NCI-H526 treated with DMSO at 0.1 percent for 48 hours (cell line): ENCODE measurements around the gene NME3.
"Not testable (repeated sequence)": the region's sequence is repeated elsewhere in the genome, so short reads cannot be mapped to it uniquely, and the experiment has no call there.

Experiments
- DNase-seq: peaks from one replicate; lab custom pipeline; 2025; lab: John Stamatoyannopoulos, UW

The NME3 gene

DNA sequence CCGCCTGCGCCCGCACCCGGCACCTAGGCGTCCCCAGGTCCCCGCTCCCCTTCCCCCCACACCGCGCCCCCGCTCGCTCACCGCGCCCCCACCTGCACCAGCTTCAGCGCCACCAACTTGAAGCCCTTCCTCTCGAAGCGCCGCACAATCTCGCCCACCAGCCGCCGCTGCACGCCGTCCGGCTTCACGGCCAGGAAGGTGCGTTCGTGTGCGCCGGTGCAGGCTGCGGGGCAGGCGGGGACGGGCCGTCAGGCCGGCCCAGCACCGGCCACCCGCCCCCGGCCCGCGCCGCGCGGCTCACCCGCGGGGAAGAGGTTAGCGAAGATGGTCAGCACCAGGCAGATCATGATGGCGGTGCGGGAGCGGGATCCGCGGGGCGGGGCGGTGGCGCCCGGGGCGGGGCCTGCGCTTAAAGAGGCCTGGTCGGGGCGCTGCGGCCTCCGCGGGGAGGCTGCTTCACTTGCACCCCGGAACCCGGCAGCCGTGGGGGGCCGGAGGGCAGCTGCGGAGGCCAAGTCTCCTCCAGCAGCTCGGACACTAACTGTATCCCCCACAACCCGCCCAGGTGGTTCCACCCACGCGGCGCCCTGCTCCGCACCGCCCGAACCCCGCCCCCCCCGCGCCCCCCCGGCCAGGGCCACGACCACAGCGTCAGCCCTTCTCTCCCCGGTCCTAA, at the start of gene NME3:
TSS of gene NME3 (minus strand) at position 356 of the 676 bp plus-strand sequence. CDS start at position 347, 9 bp downstream.
- no peak for DNase-seq

DNA sequence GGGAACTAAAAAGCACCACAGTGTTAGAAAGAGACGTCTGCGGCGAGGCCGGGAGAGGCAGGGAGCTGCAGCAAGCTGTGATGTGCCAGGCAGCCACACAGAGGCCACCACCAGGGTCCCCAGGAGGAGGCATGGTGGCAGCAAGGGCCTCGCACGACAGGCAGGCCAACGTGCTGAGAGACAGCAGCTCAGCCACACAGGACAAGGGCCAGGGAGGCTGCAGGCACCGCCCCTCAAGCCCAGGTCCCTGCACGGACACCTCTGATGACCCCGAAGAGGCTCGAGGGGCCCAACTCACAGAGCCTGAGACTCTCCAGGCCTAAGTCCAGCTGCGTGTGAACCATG, 49.6 kb upstream of the NME3 start:
- DNase-seq = no peak

DNA sequence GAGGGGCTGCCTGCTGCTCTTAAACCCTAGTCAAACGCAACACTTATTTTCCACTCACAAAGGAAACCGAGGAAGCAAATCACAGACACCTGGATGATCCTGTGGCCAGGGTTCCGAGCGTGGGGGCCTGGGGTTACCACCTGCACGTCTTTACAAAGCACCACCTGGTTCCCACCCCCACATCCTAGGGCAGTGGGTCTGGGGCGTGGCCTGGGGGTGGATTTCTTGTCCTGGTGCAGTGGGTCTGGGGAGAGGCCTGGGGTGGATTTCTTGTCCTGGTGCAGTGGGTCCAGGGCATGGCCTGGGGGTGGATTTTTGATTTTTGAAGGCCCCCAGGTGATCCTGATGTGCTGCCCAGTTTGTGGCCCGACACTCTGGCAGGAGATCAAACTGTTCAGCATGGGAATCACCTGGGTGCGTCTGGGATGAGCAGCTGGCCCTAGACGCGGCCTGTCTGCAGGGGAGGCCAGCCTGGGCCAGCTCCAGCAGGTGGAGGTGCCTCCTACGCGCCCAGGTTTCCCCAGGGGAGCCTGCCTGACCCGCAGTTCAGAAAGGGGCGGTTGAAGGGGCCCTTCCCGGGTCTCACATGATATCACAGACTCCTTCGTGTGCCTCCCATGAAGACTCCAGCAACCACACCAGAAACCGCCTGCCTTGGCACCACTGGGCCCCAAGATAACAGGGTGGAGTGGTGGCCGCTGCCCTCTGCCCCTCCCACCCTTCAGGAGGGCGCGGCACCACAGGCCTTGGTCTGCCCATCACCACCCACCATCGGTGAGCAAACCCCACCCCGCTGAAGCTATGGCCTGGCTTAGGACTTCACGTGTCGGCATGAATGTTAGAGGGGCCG, 49.0 kb upstream of the NME3 start:
- no peak for DNase-seq

DNA sequence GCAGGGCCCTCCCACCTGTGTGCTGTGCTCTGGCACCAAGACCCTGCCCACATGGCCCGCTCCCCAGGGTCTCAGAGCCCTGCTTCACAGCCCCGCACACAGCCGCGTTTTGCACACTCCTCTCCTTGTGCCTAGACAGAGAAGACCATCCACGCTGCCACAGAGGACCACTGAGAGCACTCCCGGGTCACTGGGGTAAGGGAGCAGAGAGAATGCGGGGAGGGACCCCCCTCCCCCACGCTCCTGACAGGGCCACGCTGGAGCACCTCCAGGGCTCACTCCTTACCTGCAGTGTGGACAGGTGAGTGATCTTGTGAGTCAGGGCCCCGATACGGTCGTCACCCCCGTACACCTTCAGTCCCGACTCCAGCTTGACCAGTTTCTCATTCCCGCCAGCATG, 48.3 kb upstream of the NME3 start:
- no peak for DNase-seq

DNA sequence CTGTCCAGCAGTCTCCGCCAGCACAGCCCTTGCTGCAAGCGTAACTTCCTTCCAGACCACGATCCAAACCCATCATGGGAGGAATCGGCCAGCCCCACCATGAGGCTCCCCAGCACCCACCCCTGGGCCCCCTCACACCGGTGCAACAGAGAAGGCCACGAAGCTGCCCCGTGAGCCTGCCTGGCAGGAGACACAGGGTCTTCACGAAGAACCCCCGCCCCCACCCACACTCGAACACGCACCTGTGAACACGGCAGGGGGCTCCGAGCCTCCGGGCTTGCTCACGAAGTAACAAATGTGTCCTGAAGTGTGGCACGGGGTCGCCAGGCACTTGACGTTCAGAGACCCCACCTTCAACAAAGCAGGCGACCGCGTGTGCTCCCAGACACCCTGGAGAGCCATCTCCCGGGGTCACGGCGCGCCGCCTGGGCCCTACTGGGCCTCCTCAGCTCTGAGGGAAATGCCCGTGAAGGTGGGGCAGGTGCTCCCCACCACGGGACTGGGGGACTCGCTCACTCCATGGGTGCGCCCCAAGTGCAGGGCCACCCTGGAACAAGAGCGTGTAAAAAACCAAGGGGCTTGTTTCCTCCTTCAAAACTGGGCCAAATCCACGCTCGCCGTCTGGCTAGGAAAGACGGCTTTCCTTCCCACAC, 47.7 kb upstream of the NME3 start:
- DNase-seq = no peak

DNA sequence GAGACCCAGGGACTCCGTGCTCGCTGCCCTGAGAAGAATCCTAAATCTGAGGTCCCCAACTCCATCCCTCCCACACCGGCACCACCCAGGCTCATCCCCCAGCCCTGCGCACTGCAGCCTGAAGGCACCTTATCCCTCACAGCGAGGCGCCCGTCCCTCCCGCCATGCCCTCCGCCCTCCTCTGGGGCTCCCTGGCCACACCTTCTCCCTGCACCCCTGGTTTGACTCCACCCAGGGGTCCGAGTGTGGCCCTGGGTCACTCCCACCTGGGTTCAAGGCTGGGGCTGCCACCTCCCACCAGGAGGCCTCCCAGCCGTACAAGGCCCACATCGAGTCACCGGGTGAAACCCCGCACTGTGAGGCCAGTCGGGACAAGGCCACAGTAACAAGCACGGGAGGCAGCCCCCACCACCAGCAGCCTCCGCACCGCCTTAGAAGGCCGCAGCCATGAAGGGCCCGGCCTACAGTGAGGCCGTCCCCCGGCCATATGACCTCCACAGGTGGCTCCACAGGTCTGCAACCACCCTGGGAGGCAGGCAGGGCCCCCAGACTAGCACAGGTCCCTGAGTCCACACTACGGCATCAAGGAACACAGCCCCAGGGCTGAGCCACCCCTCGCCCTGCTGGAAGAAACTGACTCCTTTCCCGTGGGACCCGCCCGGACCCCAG, 47.0 kb upstream of the NME3 start:
- no peak for DNase-seq

- DNase-seq = no peak
These were observed 46.4 kb upstream of the NME3 start for GRCh38 chr16:1817716-1818115.

GRCh38 chr16:1817276-1817589, 45.9 kb upstream of the NME3 start:
- DNase-seq = no peak

DNA sequence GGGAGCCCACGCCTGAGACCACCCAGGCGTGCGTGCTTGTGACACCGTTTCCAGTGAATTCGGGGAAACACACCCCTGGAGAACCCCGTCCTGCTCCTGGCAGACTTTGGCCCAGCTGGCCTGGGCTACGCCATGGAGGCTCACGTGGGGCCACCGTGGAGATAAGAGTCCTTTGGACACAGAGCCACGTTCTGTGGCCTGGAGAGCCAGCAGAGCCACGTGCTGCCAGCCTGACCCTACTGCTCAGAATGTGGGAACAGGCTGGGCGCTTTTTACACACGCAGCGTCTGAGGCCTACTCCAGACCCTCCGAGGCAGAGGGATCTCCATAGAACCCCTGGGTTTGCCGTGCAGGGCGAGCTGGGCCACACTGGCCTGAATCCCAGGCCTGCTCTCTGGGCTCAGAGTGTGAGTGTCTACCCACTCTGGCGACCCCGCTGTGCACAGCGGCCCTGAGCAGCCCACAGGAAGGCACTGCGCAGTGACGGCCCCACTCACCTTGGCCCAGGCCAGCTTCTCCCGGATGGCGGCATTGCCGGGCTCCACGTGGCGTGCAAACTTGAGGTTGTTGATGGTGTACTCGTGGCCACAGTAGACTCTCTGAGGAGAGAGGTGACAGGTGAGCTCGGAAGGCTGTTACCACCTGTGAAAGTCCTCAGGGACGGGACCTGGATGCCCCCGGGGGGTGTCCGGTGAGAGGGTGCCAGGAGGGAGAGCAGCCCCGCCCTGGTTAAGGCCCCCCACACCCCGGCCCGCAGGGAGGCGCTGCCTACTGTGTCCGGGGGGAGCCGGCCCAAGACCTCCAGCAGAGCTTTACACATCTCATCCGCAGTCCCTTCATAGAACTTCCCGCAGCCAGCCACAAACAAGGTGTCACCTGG, 45.3 kb upstream of the NME3 start:
- no peak for DNase-seq

GRCh38 chr16:1815461-1815860, 44.1 kb upstream of the NME3 start:
- no peak for DNase-seq

DNA sequence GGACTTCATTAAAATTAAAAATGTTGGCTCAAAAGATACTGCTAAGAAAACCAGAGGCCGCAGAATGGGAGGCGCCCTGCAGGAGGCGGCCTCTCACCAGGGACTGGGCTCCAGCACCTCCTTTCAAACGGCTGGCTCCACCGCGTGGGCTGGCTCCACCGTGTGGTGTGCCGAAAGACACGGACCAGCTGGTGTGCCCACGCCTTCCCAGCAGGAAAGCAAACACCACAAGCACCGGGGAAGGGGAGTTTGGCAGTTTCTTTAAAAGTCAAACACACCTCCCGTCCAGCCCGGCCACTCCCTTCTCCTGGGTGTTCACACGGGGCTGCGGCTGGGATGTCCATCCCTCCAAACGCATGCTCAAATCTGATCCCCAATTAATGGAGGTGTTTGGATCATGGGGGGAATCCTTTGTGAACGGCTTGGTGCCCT, 41.4 kb upstream of the NME3 start:
- peak; percentile 0 for DNase-seq

- DNase-seq = no peak
These were observed 39.2 kb upstream of the NME3 start for GRCh38 chr16:1810536-1810935.

- DNase-seq = no peak
These were observed 38.8 kb upstream of the NME3 start for GRCh38 chr16:1810106-1810505.

GRCh38 chr16:1809281-1809801, 38.0 kb upstream of the NME3 start:
- DNase-seq = no peak

- DNase-seq = no peak
These were observed 37.3 kb upstream of the NME3 start for GRCh38 chr16:1808691-1809090.

DNA sequence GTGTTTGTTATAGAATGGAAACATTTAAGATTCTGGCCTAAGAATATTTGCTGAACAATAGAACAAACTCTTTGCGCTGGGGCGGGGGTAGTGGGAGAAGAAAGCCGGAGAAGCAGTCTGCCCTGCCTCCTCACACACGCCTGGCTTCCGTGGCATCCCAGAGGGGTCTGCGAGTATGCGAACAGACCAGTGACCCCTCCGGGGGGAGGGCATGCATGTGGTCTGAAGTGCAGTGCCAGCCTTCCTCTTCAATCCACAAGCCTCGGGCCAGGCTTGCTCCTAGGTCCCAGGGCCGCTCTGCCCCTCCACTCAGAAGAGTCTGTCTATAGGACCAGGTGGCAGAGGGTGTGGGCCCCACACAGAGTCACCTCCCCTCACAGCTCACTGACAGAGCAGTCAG, 36.3 kb upstream of the NME3 start:
- no peak for DNase-seq

GRCh38 chr16:1800701-1801100, 29.4 kb upstream of the NME3 start:
- no peak for DNase-seq

GRCh38 chr16:1799263-1799662, 27.9 kb upstream of the NME3 start:
- not testable (repeated sequence) for DNase-seq

DNA sequence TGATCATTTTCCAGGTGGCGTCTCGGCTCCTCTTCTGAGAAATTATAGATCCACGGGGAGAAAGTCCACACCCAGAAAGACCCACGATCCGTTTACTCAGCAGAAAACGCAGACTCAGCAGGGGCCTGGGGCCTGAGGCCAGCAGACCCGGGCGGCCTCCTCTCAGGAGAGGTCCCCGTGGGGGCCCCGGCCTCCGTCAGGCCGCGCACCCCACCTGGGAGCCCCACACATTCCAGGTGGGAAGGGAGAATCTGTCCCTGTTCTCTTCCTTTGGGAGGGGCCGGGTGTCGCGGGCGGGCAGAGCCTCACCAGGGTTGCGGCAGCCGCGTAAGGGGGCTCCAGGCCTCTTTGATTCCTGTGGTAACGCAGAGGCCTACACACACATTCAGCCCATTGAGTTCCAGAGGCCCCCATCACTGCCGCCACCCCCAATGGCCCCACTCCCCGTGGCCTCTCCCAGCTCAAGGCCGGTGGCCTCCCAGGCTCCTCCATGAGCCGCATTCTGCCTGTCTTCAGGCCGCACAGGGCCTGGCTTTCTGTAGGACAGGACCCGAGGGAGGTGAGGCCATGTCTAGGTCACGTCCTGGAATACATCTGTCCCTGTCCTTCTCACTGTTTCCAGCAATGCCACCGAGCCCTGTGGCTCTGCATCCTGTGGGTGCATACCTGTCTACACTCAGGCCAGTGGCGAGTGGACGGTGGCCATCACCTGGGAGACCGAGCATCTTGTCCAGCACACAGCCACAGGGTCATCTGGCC, 23.7 kb upstream of the NME3 start:
- no peak for DNase-seq

DNA sequence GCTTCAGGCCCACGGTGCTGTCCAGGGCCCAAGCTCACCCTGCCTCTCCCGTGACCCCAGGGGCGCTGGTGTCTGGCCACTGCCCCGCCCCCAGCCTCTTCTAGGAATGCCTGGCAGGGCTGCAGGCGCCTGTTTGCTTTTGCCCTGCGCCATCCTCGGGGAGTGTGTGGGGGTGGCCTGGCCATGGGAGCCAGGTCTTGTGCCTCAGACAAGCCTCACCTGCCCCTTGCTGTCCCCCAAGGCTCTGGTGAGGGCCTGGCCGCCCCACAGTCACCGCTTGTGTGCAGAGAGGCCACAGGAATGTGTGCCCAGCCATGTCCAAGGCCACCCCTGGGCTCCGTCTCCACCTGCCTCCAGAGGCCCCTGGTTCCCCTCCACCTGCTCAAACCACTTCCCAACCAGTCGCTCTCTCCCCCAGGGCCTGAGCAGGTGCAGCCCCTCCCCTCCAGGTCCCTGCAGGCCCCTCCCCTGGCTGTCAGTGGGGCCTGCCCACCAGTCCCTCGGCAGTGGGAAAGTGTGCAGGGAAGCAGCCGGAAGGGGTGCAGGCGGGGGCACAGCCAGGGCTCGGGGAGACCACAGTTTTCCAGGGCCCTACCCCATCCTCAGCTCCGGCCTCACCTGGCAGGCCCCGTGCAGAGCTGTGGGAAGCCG, 23.0 kb upstream of the NME3 start:
- no peak for DNase-seq
